Left lung (tissue), 10 donors: ENCODE measurements around the gene CMTM8. TPM values are rescaled to one million over a fixed set of nuclear protein-coding genes. Genes with fewer than 3 reads are reported as not detected.

Experiments used
- ATAC-seq: fragments of 200-7000 bp; cut with Tn5 transposase; one replicate; pipeline ENCODE4 v1.9.1; 2020; ENCODE audit warnings: moderate library complexity
- DNase-seq, 4 donors: peaks; one replicate each; pipeline ENCODE4 v3.0.0-alpha.2; 2013 to 2020
- H3K27ac ChIP-seq, 2 donors: fragments of 200-600 bp; sonication (generic) in 1 of 2; one replicate each; pipeline versions ENCODE4 v1.5.0 to v1.8.0; 2020 to 2021
- H3K27me3 ChIP-seq, 2 donors: fragments of 200-600 bp; sonication (generic) in 1 of 2; one replicate each; pipeline versions ENCODE4 v1.5.0 to v1.8.0; 2020 to 2021
- H3K36me3 ChIP-seq, 2 donors: fragments of 200-600 bp; sonication (generic) in 1 of 2; one replicate each; pipeline versions ENCODE4 v1.5.0 to v1.8.0; 2020 to 2021
- H3K4me1 ChIP-seq, 2 donors: fragments of 200-600 bp; one replicate each; pipeline ENCODE4 v1.8.0; 2021
- H3K4me3 ChIP-seq, 2 donors: fragments of 200-600 bp; sonication (generic) in 1 of 2; one replicate each; pipeline versions ENCODE4 v1.5.0 to v1.8.0; 2020 to 2021; ENCODE audit warnings: mild to moderate bottlenecking in 1 of 2
- H3K9me3 ChIP-seq, 2 donors: fragments of 200-600 bp; sonication (generic) in 1 of 2; one replicate each; pipeline versions ENCODE4 v1.5.0 to v1.8.0; 2020 to 2021
- CTCF ChIP-seq, 2 donors: fragments of 200-600 bp; sonication (generic) in 1 of 2; IDR thresholded peaks; one replicate each; pipeline versions ENCODE4 v1.5.0 to v1.8.0; 2021; ENCODE audit warnings: antibody characterized with exemption in 2 of 2
- intact Hi-C, 2 donors: fragments of 100-400 bp; cut with DNase I; formaldehyde crosslinking; loops; one replicate each; pipeline versions ENCODE4 v1.11.2 to v1.14.2; 2022
- polyA plus RNA-seq, 6 donors: library from polyadenylated mRNA; unstranded; fragments of 120-200 nt; gene quantifications; one replicate each; pipeline ENCODE4 v1.2.1, GENCODE V29; 2013; ENCODE audit not compliant: insufficient read length in 6 of 6
- total RNA-seq, 2 donors: library from RNA; stranded (reverse); fragmentation: NEBNext Ultra II Directional; extraction: Animal tissue kit (Norgen Biotek cat#: 25700); gene quantifications; one replicate each; pipeline ENCODE4 v1.2.1, GENCODE V29; 2021
- donor health status: DM: no; HTN: yes; CAD: no.
- donor health status: DM: no; HTN: no; CAD: no.

The CMTM8 gene
- total and polyA plus RNA-seq, 8 donors: 12.0 to 20.0 (median 12.6) TPM

GRCh38 chr3:32216172-32216783 lies 22.2 kb upstream of the CMTM8 start:
- Histone ChIP-seq H3K9me3 (peaks cover 0 to 8% of the 10 kb centered on the region in 2 donors), H3K4me1 (no peaks in the 10 kb centered on the region), H3K4me3 (no peak overlapping the region), H3K27me3 (no peaks in the 10 kb centered on the region), H3K27ac (no peak overlapping the region), H3K36me3 (no peaks in the 10 kb centered on the region)
- no peak for ATAC-seq
- no peak for TF ChIP-seq CTCF (IDR thresholded peaks at IDR 0.05)
- intact Hi-C loops: no loop called here
- DNase-seq: no peak

- ATAC-seq (no peak), DNase-seq (no peak)
- no peak for TF ChIP-seq CTCF (IDR thresholded peaks at IDR 0.05)
- Histone ChIP-seq H3K4me3 (no peak overlapping the region), H3K4me1 (no peaks in the 10 kb centered on the region), H3K9me3 (peaks cover 0 to 8% of the 10 kb centered on the region in 2 donors), H3K27ac (no peak overlapping the region), H3K36me3 (no peaks in the 10 kb centered on the region), H3K27me3 (no peaks in the 10 kb centered on the region)
- intact Hi-C loops: no loop called here
Measured at GRCh38 chr3:32217339-32217738, 21.1 kb upstream of the CMTM8 start.

GRCh38 chr3:32219537-32219936 lies 18.9 kb upstream of the CMTM8 start:
- no peaks in the 10 kb centered on the region for H3K27me3 ChIP-seq
- no peak for TF ChIP-seq CTCF (IDR thresholded peaks at IDR 0.05)
- intact Hi-C loops: no loop called here
- DNase-seq (no peak), ATAC-seq (no peak)
- peaks cover 0 to 8% of the 10 kb centered on the region in 2 donors for H3K9me3 ChIP-seq
- H3K27ac ChIP-seq: no peak overlapping the region
- no peaks in the 10 kb centered on the region for H3K4me1 ChIP-seq
- H3K4me3 ChIP-seq: no peak overlapping the region
- no peaks in the 10 kb centered on the region for H3K36me3 ChIP-seq

GRCh38 chr3:32220006-32220405 lies 18.5 kb upstream of the CMTM8 start:
- H3K9me3 ChIP-seq: peaks cover 0 to 8% of the 10 kb centered on the region in 2 donors
- ATAC-seq: no peak
- no peak overlapping the region for H3K27ac ChIP-seq
- no peaks in the 10 kb centered on the region for H3K4me1 ChIP-seq
- TF ChIP-seq CTCF (IDR thresholded peaks at IDR 0.05): no peak
- DNase-seq: no peak
- H3K27me3 ChIP-seq: no peaks in the 10 kb centered on the region
- intact Hi-C loops: no loop called here
- H3K4me3 ChIP-seq: no peak overlapping the region
- no peaks in the 10 kb centered on the region for H3K36me3 ChIP-seq

GRCh38 chr3:32222950-32223349 lies 15.5 kb upstream of the CMTM8 start:
- H3K4me3 ChIP-seq: no peak overlapping the region
- no peak overlapping the region for H3K27ac ChIP-seq
- intact Hi-C loops: no loop called here
- ATAC-seq (no peak), DNase-seq (no peak)
- H3K4me1 ChIP-seq: no peaks in the 10 kb centered on the region
- no peaks in the 10 kb centered on the region for H3K36me3 ChIP-seq
- no peaks in the 10 kb centered on the region for H3K27me3 ChIP-seq
- peaks cover 0 to 8% of the 10 kb centered on the region in 2 donors for H3K9me3 ChIP-seq
- no peak for TF ChIP-seq CTCF (IDR thresholded peaks at IDR 0.05)
